ENCODE data around the gene GRM7.

GRCh38 chr3:6929918-6930317, 69.0 kb downstream of the GRM7 start:
- TF ChIP-seq EZH2 (IDR thresholded peaks at IDR 0.05), result no peak
- no peak for TF ChIP-seq CTCF (IDR thresholded peaks at IDR 0.05)
- no peak for TF ChIP-seq EZH2phosphoT487 (IDR thresholded peaks at IDR 0.05)

All from neural progenitor cell (in vitro differentiated cells).